Measurements from ENCODE around the gene XRRA1.
A peak's percentile ranks its signal among the peaks of the same experiment; 100 is the strongest.
"Not testable (repeated sequence)": the region's sequence is repeated elsewhere in the genome, so short reads cannot be mapped to it uniquely, and the experiment has no call there.

Gene XRRA1

DNA sequence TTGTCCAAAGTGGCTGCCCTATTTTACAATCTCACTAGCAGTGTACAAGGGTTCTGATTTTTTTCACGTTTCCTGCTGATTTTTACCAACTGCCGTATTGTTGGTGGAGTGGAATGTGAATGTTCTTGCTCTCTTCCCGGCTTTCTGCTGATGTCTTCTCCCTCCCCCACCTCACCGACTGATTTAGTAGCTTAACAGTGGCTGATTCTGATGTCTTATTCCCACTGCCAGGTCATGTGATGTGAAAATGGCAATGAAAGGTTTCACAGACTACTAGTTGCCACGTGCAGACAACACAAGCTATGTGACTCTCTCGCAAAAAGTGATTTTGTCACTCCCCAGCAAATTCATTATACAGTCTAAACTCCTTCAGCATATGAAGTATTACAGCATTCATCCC lies 22.5 kb upstream of the XRRA1 start:
- Histone ChIP-seq H3K36me3 (ENCODE audit: control insufficient read depth, insufficient read depth, low read length) (peaks cover 74% of the 10 kb centered on the region), H3K27me3 (ENCODE audit: control insufficient read depth, insufficient read depth, low read length) (no peaks in the 10 kb centered on the region), H3K4me1 (ENCODE audit: control insufficient read depth, insufficient read depth, low read length) (no peaks in the 10 kb centered on the region), H3K27ac (ENCODE audit: low read depth, low read length) (no peak overlapping the region), H3K4me3 (ENCODE audit: low read depth, low read length) (no peak overlapping the region), H3K9me3 (ENCODE audit: control insufficient read depth, insufficient read depth, low read depth, low read length) (no peaks in the 10 kb centered on the region), H3K9ac (ENCODE audit: low read length) (no peak overlapping the region)

DNA sequence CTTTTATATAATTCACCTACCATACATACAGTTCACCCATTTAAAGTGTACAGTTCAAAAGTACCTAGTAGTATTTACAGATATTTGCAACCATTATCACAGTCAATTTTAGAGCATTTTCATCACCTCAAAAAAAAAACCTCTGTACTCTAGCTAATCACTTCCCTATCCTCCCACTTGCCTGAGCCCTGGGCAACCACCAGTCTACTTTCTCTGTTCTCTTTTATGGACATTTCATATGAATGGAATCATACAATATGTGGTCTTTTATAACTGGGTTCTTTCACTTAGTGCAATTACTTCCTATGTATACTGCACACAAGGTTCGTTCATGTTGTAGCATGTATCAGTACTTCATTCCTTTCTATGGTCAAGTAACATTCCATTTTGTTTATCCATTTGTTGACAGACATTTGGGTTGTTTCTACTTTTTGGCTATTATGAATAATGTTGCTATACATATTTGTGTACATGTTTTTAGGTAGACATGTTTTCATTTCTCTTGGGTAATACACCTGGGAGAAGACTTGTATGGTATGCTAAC lies 22.0 kb upstream of the XRRA1 start:
- Histone ChIP-seq H3K9me3 (ENCODE audit: control insufficient read depth, insufficient read depth, low read depth, low read length) (no peaks in the 10 kb centered on the region), H3K27ac (ENCODE audit: low read depth, low read length) (no peak overlapping the region), H3K4me1 (ENCODE audit: control insufficient read depth, insufficient read depth, low read length) (no peaks in the 10 kb centered on the region), H3K27me3 (ENCODE audit: control insufficient read depth, insufficient read depth, low read length) (no peaks in the 10 kb centered on the region), H3K4me3 (ENCODE audit: low read depth, low read length) (no peak overlapping the region), H3K9ac (ENCODE audit: low read length) (no peak overlapping the region), H3K36me3 (ENCODE audit: control insufficient read depth, insufficient read depth, low read length) (peaks cover 74% of the 10 kb centered on the region)

DNA sequence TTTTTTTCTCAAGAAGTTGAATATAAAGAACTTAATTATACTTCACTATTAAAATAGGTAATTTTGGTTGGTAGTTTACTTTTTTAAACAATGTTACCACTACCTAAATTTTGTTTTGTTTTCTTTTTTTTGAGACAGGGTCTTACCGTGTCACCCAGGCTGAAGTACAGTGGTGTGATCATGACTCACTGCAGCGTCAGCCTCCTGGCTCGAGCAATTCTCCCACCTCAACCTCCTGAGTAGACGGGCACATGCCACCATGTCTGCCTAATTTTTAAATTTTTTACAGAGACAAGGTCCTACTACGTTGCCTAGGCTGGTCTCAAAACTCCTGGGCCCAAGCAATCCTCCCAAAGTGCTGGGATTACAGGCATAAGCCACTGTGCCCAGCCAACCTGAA lies 17.8 kb upstream of the XRRA1 start:
- Histone ChIP-seq H3K9me3 (ENCODE audit: control insufficient read depth, insufficient read depth, low read depth, low read length) (no peaks in the 10 kb centered on the region), H3K36me3 (ENCODE audit: control insufficient read depth, insufficient read depth, low read length) (peaks cover 55% of the 10 kb centered on the region), H3K27me3 (ENCODE audit: control insufficient read depth, insufficient read depth, low read length) (no peaks in the 10 kb centered on the region), H3K27ac (ENCODE audit: low read depth, low read length) (no peak overlapping the region), H3K9ac (ENCODE audit: low read length) (no peak overlapping the region), H3K4me3 (ENCODE audit: low read depth, low read length) (no peak overlapping the region), H3K4me1 (ENCODE audit: control insufficient read depth, insufficient read depth, low read length) (no peaks in the 10 kb centered on the region)

DNA sequence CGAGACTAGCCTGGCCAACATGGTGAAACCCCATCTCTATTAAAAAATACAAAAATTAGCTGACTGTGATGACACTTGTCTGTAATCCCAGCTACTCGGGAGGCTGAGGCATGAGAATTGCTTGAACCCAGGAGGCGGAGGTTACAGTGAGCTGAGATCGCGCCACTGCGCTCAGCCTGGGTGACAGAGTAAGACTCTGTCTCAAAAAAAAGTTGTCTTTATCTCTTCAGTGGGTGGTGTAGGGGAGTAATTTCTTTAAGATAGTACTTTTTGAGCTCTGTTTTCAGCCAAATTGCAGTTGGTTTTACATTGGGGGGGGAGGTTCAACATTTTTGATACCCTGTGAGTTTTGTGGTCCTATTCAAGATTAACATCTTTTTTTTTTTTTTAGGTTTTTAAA lies 11.2 kb upstream of the XRRA1 start:
- H3K4me1 ChIP-seq (ENCODE audit: control insufficient read depth, insufficient read depth, low read length); H3K27me3 ChIP-seq (ENCODE audit: control insufficient read depth, insufficient read depth, low read length); H3K9ac ChIP-seq (ENCODE audit: low read length); H3K4me3 ChIP-seq (ENCODE audit: low read depth, low read length); H3K9me3 ChIP-seq (ENCODE audit: control insufficient read depth, insufficient read depth, low read depth, low read length); H3K27ac ChIP-seq (ENCODE audit: low read depth, low read length): not testable (repeated sequence)
- H3K36me3 ChIP-seq (ENCODE audit: control insufficient read depth, insufficient read depth, low read length): peaks cover 11% of the 10 kb centered on the region; the same call in 1 of the 2 replicates

DNA sequence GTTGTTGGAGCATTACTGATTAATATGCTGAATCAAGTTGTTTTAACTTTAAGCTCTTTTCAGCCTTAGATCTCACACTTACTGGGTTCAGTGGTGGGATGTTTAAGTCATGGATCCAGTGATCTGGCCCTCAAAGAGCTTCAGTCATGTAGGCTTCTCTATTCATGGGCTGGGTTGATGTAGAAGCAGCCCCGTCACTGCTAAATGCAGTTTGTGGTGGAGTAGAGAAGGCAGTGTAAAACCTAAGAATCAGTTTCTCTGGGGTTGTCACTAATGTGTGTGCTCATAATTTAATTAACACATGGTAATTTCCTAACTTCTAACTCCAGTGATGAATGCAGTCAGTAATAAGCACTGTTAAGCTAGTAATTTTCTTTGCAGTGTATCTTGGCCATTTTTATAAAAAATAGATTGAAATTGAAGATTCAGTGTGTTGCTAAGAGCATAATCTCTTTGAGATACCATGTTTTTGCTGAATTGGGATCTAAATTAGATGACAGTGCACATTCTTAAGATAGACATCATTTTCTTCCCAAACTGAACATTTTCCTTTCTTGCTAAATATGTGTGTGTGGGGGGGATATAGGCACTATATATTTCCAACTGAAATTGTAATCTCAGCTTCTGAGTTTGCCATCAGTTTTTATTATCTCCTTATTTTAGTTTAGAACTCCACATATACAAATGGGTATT lies 9.2 kb upstream of the XRRA1 start:
- H3K4me3 ChIP-seq (ENCODE audit: low read depth, low read length): no peak overlapping the region
- H3K27me3 ChIP-seq (ENCODE audit: control insufficient read depth, insufficient read depth, low read length): no peaks in the 10 kb centered on the region
- peaks cover 8% of the 10 kb centered on the region; the same call in 1 of the 2 replicates for H3K36me3 ChIP-seq (ENCODE audit: control insufficient read depth, insufficient read depth, low read length)
- no peak overlapping the region for H3K27ac ChIP-seq (ENCODE audit: low read depth, low read length)
- no peak overlapping the region for H3K9ac ChIP-seq (ENCODE audit: low read length)
- H3K4me1 ChIP-seq (ENCODE audit: control insufficient read depth, insufficient read depth, low read length): no peaks in the 10 kb centered on the region
- no peaks in the 10 kb centered on the region for H3K9me3 ChIP-seq (ENCODE audit: control insufficient read depth, insufficient read depth, low read depth, low read length)

DNA sequence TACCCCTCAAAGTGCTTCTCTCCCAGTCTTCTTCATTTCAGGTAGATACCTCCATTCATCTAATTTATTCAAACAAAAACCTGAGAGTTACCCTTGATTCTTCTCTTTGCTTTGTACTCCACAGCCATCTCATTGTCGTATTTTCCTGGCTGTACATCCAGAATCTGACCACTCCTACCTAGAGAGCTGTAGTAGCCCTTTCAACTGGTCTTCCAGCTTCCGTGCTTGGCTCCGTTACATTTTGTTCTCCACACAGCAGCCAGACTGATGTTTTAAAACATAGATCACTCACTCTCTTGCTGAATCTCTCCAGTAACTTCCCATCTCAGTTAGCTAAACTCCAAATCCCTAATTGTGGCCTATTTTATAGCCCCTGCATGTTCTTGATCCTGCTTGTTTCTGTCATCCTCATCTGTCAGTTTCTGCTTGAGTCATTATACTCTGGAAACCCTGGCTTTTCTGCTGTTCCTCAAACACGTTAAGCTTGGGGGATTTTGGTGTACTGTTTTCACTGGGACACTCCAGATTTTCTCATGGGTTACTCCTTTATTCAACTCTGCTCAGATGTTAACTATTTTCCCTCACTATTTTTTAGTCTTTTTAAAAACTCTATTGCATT lies 7.6 kb upstream of the XRRA1 start:
- Histone ChIP-seq H3K4me3 (ENCODE audit: low read depth, low read length) (no peak overlapping the region), H3K9ac (ENCODE audit: low read length) (no peak overlapping the region), H3K27me3 (ENCODE audit: control insufficient read depth, insufficient read depth, low read length) (no peaks in the 10 kb centered on the region), H3K27ac (ENCODE audit: low read depth, low read length) (no peak overlapping the region), H3K4me1 (ENCODE audit: control insufficient read depth, insufficient read depth, low read length) (no peaks in the 10 kb centered on the region), H3K9me3 (ENCODE audit: control insufficient read depth, insufficient read depth, low read depth, low read length) (no peaks in the 10 kb centered on the region), H3K36me3 (ENCODE audit: control insufficient read depth, insufficient read depth, low read length) (peaks cover 10% of the 10 kb centered on the region; the same call in 1 of the 2 replicates)

DNA sequence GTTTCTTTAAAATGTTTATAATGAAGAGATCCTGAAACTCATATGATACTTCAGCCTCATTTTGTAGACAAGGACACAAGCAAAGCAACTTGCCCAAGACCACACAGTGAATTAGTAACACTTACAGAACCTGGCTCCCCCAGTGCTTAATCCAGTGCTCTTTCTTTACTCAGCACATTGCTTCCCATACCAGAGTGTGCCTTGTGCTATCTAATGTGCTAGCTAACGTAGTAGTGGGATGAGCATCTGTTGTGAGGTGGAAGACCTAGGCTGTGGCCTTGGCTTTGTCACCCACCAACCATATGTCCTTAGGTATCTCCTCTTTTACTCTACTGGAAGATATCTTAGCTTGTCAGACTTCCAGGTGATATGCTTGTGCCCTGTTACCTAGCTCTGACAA lies 5.3 kb upstream of the XRRA1 start:
- peaks cover 7% of the 10 kb centered on the region; the same call in 1 of the 2 replicates for H3K4me1 ChIP-seq (ENCODE audit: control insufficient read depth, insufficient read depth, low read length)

DNA sequence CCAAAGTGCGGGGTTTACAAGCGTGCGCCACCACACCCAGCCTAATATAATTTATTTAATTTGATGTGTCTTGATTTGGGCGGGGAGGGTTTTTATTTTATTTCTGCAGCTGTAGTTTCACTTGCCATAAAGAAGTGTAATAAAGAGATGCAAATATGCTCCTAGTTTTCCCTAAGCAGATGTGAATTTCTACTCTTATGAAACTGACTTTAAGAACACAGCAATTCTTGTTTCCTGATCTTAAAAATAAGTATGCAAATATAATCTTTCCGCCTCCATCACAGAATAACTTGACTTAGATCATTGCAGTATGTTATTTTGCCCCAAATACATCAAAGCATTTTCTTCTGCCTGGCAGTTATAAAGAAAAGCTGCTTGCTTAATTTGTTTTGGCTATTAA lies 4.6 kb upstream of the XRRA1 start:
- Histone ChIP-seq H3K4me1 (ENCODE audit: control insufficient read depth, insufficient read depth, low read length) (peaks cover 7% of the 10 kb centered on the region; the same call in 1 of the 2 replicates), H3K9ac (ENCODE audit: low read length) (no peak overlapping the region), H3K27ac (ENCODE audit: low read depth, low read length) (no peak overlapping the region), H3K27me3 (ENCODE audit: control insufficient read depth, insufficient read depth, low read length) (no peaks in the 10 kb centered on the region), H3K9me3 (ENCODE audit: control insufficient read depth, insufficient read depth, low read depth, low read length) (no peaks in the 10 kb centered on the region), H3K4me3 (ENCODE audit: low read depth, low read length) (no peak overlapping the region), H3K36me3 (ENCODE audit: control insufficient read depth, insufficient read depth, low read length) (peaks cover 14% of the 10 kb centered on the region)

More for the DNA sequence above, 5.3 kb upstream of the XRRA1 start:
- Histone ChIP-seq H3K4me3 (ENCODE audit: low read depth, low read length) (no peak overlapping the region), H3K36me3 (ENCODE audit: control insufficient read depth, insufficient read depth, low read length) (peaks cover 14% of the 10 kb centered on the region), H3K27ac (ENCODE audit: low read depth, low read length) (no peak overlapping the region), H3K27me3 (ENCODE audit: control insufficient read depth, insufficient read depth, low read length) (no peaks in the 10 kb centered on the region), H3K9ac (ENCODE audit: low read length) (no peak overlapping the region), H3K9me3 (ENCODE audit: control insufficient read depth, insufficient read depth, low read depth, low read length) (no peaks in the 10 kb centered on the region)

DNA sequence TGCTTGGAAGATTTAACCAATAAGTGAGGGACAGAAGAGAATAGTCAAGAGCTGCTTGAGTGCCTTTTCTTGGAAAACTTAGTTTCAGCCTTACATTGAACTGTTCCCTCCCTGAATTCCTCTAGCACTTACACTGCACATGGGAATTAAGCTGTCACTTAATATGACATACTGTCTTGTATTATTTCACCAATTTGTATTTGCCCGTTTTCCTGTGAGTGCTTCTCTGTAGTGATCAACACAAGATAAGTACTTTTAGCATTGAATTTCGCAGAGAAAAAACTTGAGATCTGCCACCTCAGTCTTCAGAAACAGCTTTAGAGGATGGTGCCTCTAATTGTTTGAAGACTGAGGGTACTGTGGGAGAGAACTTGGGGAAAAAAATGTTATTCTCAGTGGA lies 3.9 kb upstream of the XRRA1 start:
- Histone ChIP-seq H3K4me3 (ENCODE audit: low read depth, low read length) (no peak overlapping the region), H3K36me3 (ENCODE audit: control insufficient read depth, insufficient read depth, low read length) (peaks cover 14% of the 10 kb centered on the region), H3K27me3 (ENCODE audit: control insufficient read depth, insufficient read depth, low read length) (no peaks in the 10 kb centered on the region), H3K9ac (ENCODE audit: low read length) (no peak overlapping the region), H3K27ac (ENCODE audit: low read depth, low read length) (no peak overlapping the region), H3K9me3 (ENCODE audit: control insufficient read depth, insufficient read depth, low read depth, low read length) (no peaks in the 10 kb centered on the region), H3K4me1 (ENCODE audit: control insufficient read depth, insufficient read depth, low read length) (peaks cover 7% of the 10 kb centered on the region; the same call in 1 of the 2 replicates)

DNA sequence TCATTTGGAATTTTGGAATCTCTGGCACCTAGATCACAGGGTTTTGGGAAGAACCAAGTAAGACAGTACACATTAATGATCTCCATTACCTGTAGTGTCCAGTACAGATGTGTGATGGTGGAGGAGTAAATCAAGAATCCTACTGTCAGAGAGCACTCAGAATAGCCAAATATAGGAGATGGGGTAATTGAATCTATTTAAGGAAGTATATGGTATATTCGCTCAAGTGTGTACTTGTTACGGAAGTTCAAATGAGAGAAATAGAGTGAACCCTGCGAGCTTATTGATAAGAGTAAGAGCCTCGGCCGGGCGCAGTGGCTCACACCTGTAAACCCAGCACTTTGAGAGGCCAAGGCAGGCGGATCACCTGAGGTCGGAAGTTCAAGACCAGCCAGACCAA lies 2.3 kb upstream of the XRRA1 start:
- Histone ChIP-seq H3K4me1 (ENCODE audit: control insufficient read depth, insufficient read depth, low read length) (peaks cover 7% of the 10 kb centered on the region; the same call in 1 of the 2 replicates), H3K27ac (ENCODE audit: low read depth, low read length) (no peak overlapping the region), H3K36me3 (ENCODE audit: control insufficient read depth, insufficient read depth, low read length) (peaks cover 14% of the 10 kb centered on the region), H3K27me3 (ENCODE audit: control insufficient read depth, insufficient read depth, low read length) (no peaks in the 10 kb centered on the region), H3K9me3 (ENCODE audit: control insufficient read depth, insufficient read depth, low read depth, low read length) (no peaks in the 10 kb centered on the region), H3K9ac (ENCODE audit: low read length) (no peak overlapping the region), H3K4me3 (ENCODE audit: low read depth, low read length) (0 out of 2 replicates have a peak overlapping the region, but pooled peaks have one; percentile 84)

DNA sequence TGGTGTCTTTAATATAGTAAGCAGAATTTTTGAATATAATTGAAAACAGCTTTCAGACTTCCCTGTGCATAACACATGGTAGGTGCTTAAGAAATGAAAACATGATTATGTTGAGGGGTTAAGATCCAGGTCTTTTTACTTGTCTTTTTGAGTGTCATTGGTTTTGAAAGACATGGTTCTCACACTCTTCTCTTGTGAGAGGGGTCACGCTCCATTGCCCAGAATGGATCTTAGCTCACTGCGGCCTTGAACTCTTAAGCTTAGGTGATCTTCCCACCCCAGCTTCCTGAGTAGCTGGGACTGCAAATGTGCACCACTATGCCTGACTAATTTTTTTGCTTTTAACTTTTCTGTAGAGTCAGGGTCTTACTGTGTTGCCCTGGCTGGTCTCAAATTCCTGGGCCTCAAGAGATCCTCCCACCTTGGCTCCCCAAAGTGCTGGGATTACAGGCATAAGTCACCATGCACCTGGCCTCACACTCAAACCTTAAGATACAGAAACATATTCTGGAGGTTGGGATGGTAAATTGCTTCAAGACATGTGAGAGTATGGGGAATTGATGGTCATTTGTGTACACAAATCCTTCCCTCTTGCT lies 1.6 kb upstream of the XRRA1 start:
- Histone ChIP-seq H3K27me3 (ENCODE audit: control insufficient read depth, insufficient read depth, low read length) (no peaks in the 10 kb centered on the region), H3K4me3 (ENCODE audit: low read depth, low read length) (peak overlapping the region; percentile 84), H3K9ac (ENCODE audit: low read length) (peak overlapping the region; percentile 96), H3K27ac (ENCODE audit: low read depth, low read length) (no peak overlapping the region), H3K36me3 (ENCODE audit: control insufficient read depth, insufficient read depth, low read length) (peaks cover 14% of the 10 kb centered on the region), H3K4me1 (ENCODE audit: control insufficient read depth, insufficient read depth, low read length) (peaks cover 7% of the 10 kb centered on the region; the same call in 1 of the 2 replicates), H3K9me3 (ENCODE audit: control insufficient read depth, insufficient read depth, low read depth, low read length) (no peaks in the 10 kb centered on the region)

All from HUES6 (cell line).